GM21447 (cell line): ENCODE measurements around the gene ENDOD1.

Experiments used
- ATAC-seq: cut with Tn5 transposase; IDR thresholded peaks from one replicate; pipeline ENCODE4 v1.9.1; 2021; ENCODE audit not compliant: unreplicated experiment

Gene ENDOD1

GRCh38 chr11:95161248-95161647, 71.6 kb downstream of the ENDOD1 start:
- ATAC-seq = no peak

- ATAC-seq = no peak
These were observed 73.5 kb downstream of the ENDOD1 start for GRCh38 chr11:95163106-95163505.

GRCh38 chr11:95165638-95166037, 76.0 kb downstream of the ENDOD1 start:
- ATAC-seq = no peak

- ATAC-seq = no peak
These were observed 77.1 kb downstream of the ENDOD1 start for GRCh38 chr11:95166781-95167180.

GRCh38 chr11:95170294-95170693, 80.6 kb downstream of the ENDOD1 start:
- no peak for ATAC-seq

GRCh38 chr11:95175818-95176380, 86.3 kb downstream of the ENDOD1 start:
- ATAC-seq = no peak
